HepG2 (cell line): ENCODE results near the gene COX7A1. TPM values are rescaled to one million over a fixed set of nuclear protein-coding genes. Genes with fewer than 3 reads are reported as not detected.

Source experiments
- ATF1 ChIP-seq: IDR thresholded peaks from 2 replicates; pipeline ENCODE4 v1.6.1; 2016; ENCODE audit warnings: mild to moderate bottlenecking, control low read depth
- BATF2 ChIP-seq: sonication (generic); formaldehyde crosslinking; IDR thresholded peaks from 2 replicates; pipeline ENCODE4 v1.8.0; 2022; ENCODE audit warnings: mild to moderate bottlenecking, missing genetic modification reagents, moderate library complexity
- FOXJ3 ChIP-seq: sonication (generic); formaldehyde crosslinking; IDR thresholded peaks from 2 replicates; pipeline ENCODE4 v1.4.0; 2020; ENCODE audit warnings: missing genetic modification reagents, mild to moderate bottlenecking, borderline replicate concordance
- GFI1 ChIP-seq: sonication (generic); formaldehyde crosslinking; IDR thresholded peaks from 2 replicates; pipeline ENCODE4 v1.5.0; 2020; ENCODE audit warnings: missing genetic modification reagents, mild to moderate bottlenecking, borderline replicate concordance
- HOXA5 ChIP-seq: sonication (generic); formaldehyde crosslinking; IDR thresholded peaks from 2 replicates; pipeline ENCODE4 v1.4.0; 2020; ENCODE audit warnings: missing genetic modification reagents
- KLF12 ChIP-seq: sonication (generic); formaldehyde crosslinking; IDR thresholded peaks from 2 replicates; pipeline ENCODE4 v1.4.0; 2020; ENCODE audit warnings: missing genetic modification reagents, borderline replicate concordance
- NR2F6 ChIP-seq, 2 experiments: IDR thresholded peaks; 2 replicates each; pipeline ENCODE4 v1.6.1; 2016; ENCODE audit warnings: antibody characterized with exemption in 1 of 2, mild to moderate bottlenecking in 1 of 2
- PPARG ChIP-seq: conservative IDR thresholded peaks from 2 replicates; pipeline ENCODE4 v1.6.1; 2016; ENCODE audit warnings: missing biosample characterization, missing genetic modification reagents
- RARA ChIP-seq: IDR thresholded peaks from 2 replicates; pipeline ENCODE4 v1.6.1; 2016; ENCODE audit warnings: missing genetic modification reagents, missing compliant biosample characterization
- RFXAP ChIP-seq: sonication (generic); formaldehyde crosslinking; IDR thresholded peaks from 2 replicates; pipeline ENCODE4 v1.4.0; 2020; ENCODE audit warnings: missing genetic modification reagents, borderline replicate concordance
- SALL2 ChIP-seq: sonication (generic); formaldehyde crosslinking; IDR thresholded peaks from 2 replicates; pipeline ENCODE4 v1.8.1; 2023; ENCODE audit warnings: mild to moderate bottlenecking, missing genetic modification reagents, inconsistent platforms
- SSRP1 ChIP-seq: IDR thresholded peaks from 2 replicates; pipeline ENCODE4 v1.6.1; 2016; ENCODE audit warnings: control low read depth
- ZMYM3 ChIP-seq: sonication (generic); formaldehyde crosslinking; IDR thresholded peaks from 2 replicates; pipeline ENCODE4 v1.5.1; 2020; ENCODE audit warnings: mild to moderate bottlenecking, missing genetic modification reagents
- ZNF251 ChIP-seq: sonication (generic); formaldehyde crosslinking; IDR thresholded peaks from 2 replicates; pipeline ENCODE4 v1.9.0; 2021; ENCODE audit warnings: mild to moderate bottlenecking, missing genetic modification reagents
- ZNF556 ChIP-seq: sonication (generic); formaldehyde crosslinking; IDR thresholded peaks from 2 replicates; pipeline ENCODE4 v1.4.0; 2020; ENCODE audit warnings: mild to moderate bottlenecking, missing genetic modification reagents, borderline replicate concordance
- ZNF652 ChIP-seq: IDR thresholded peaks from 2 replicates; pipeline ENCODE4 v1.6.1; 2016; ENCODE audit warnings: low read depth, borderline replicate concordance
- ZNF747 ChIP-seq: sonication (generic); formaldehyde crosslinking; IDR thresholded peaks from 2 replicates; pipeline ENCODE4 v1.8.1; 2023; ENCODE audit warnings: missing genetic modification reagents, mild to moderate bottlenecking, borderline replicate concordance
- ZSCAN22 ChIP-seq: sonication (generic); formaldehyde crosslinking; IDR thresholded peaks from 2 replicates; pipeline ENCODE4 v1.4.0; 2020; ENCODE audit warnings: mild to moderate bottlenecking, missing genetic modification reagents
- polyA plus RNA-seq, 8 experiments: library from polyadenylated mRNA; depleted of rRNA in 3 of 8; stranded (reverse) in 7 of 8; unstranded in 1 of 8; fragments of >200 nt; fragmentation: Illumina TruSeq in 4 of 8; extraction: Trizol in 4 of 8; gene quantifications; 2 replicates each; pipeline versions ENCODE4 v1.2.1 to v1.2.3, GENCODE V29; 2011 to 2016; ENCODE audit warnings: low read depth in 4 of 8, missing spikeins in 1 of 8, mixed read lengths in 1 of 8; ENCODE audit not compliant: insufficient read depth in 1 of 8
- total RNA-seq, 5 experiments: library from RNA; depleted of rRNA; stranded (reverse); fragments of >200 nt; fragmentation: Illumina TruSeq; extraction: Trizol; gene quantifications; 2 replicates each; pipeline ENCODE4 v1.2.3, GENCODE V29; 2016; ENCODE audit warnings: low read depth in 1 of 5
- TF ChIP-seq, protein P1 (sequence below): sonication (generic); formaldehyde crosslinking; IDR thresholded peaks from 2 replicates; pipeline ENCODE4 v1.5.0; 2020; ENCODE audit warnings: mild to moderate bottlenecking, missing genetic modification reagents
- TF ChIP-seq, protein P2 (sequence below): sonication (generic); formaldehyde crosslinking; conservative IDR thresholded peaks from 2 replicates; pipeline ENCODE4 v1.8.0; 2022; ENCODE audit warnings: mild to moderate bottlenecking, moderate library complexity, missing genetic modification reagents
- TF ChIP-seq, protein P3 (sequence below): sonication (generic); formaldehyde crosslinking; IDR thresholded peaks from 2 replicates; pipeline ENCODE4 v1.5.1; 2020; ENCODE audit warnings: missing genetic modification reagents, mild to moderate bottlenecking, borderline replicate concordance

The COX7A1 gene
- total and polyA plus RNA-seq, 2 of the 13 experiments (the other 11 are each of a cell fraction or from before 2014, with no cell fraction given) = not detected

- TF ChIP-seq BATF2 (CRISPR knock-in tag) = no peak
- TF ChIP-seq GFI1 (CRISPR knock-in tag) = peak; percentile 45; the same call in 1 of the 2 replicates
- TF ChIP-seq ZNF251 (CRISPR knock-in tag) = no peak
- TF ChIP-seq NR2F6 (IDR thresholded peaks at IDR 0.05) = no peak
- TF ChIP-seq NR2F6 (CRISPR knock-in tag; IDR thresholded peaks at IDR 0.05) = peak; percentile 54; the same call in 1 of the 2 replicates
- TF ChIP-seq ZNF652 (CRISPR knock-in tag) = no peak
- TF ChIP-seq ZNF556 (CRISPR knock-in tag) = peak; percentile 72; the same call in 1 of the 2 replicates
- TF ChIP-seq ATF1 (CRISPR knock-in tag) = no peak
- peak; percentile 67 for TF ChIP-seq PPARG (CRISPR knock-in tag)
- peak; percentile 67 for TF ChIP-seq SALL2 (CRISPR knock-in tag)
- peak; percentile 50 for TF ChIP-seq RARA (CRISPR knock-in tag)
- TF ChIP-seq ZNF747 (CRISPR knock-in tag) = 0 out of 2 replicates have a peak, but pooled peaks have one; percentile 42
- TF ChIP-seq, protein P1, sequence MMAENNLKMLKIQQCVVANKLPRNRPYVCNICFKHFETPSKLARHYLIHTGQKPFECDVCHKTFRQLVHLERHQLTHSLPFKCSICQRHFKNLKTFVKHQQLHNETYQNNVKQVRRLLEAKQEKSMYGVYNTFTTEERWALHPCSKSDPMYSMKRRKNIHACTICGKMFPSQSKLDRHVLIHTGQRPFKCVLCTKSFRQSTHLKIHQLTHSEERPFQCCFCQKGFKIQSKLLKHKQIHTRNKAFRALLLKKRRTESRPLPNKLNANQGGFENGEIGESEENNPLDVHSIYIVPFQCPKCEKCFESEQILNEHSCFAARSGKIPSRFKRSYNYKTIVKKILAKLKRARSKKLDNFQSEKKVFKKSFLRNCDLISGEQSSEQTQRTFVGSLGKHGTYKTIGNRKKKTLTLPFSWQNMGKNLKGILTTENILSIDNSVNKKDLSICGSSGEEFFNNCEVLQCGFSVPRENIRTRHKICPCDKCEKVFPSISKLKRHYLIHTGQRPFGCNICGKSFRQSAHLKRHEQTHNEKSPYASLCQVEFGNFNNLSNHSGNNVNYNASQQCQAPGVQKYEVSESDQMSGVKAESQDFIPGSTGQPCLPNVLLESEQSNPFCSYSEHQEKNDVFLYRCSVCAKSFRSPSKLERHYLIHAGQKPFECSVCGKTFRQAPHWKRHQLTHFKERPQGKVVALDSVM = peak; percentile 88
- TF ChIP-seq SSRP1 = no peak; the same call in 1 of the 2 replicates
- peak; percentile 86; the same call in 1 of the 2 replicates for TF ChIP-seq ZMYM3 (CRISPR knock-in tag)
- TF ChIP-seq KLF12 (CRISPR knock-in tag) = peak; percentile 80
- TF ChIP-seq, protein P2, sequence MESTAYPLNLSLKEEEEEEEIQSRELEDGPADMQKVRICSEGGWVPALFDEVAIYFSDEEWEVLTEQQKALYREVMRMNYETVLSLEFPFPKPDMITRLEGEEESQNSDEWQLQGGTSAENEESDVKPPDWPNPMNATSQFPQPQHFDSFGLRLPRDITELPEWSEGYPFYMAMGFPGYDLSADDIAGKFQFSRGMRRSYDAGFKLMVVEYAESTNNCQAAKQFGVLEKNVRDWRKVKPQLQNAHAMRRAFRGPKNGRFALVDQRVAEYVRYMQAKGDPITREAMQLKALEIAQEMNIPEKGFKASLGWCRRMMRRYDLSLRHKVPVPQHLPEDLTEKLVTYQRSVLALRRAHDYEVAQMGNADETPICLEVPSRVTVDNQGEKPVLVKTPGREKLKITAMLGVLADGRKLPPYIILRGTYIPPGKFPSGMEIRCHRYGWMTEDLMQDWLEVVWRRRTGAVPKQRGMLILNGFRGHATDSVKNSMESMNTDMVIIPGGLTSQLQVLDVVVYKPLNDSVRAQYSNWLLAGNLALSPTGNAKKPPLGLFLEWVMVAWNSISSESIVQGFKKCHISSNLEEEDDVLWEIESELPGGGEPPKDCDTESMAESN = peak; percentile 72; the same call in 1 of the 2 replicates
- TF ChIP-seq, protein P3, sequence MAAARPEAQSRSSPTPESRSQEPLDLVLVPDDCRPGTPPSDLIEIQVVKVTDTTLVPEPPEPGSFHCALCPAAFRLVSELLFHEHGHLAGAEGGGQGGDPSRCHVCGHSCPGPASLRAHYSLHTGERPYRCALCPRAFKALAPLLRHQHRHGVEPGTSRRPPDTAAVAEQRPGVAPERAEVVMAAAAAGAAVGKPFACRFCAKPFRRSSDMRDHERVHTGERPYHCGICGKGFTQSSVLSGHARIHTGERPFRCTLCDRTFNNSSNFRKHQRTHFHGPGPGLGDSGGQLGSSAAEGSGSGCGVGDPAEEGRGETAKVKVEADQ (CRISPR knock-in tag) = no peak
- TF ChIP-seq HOXA5 (CRISPR knock-in tag) = 0 out of 2 replicates have a peak, but pooled peaks have one; percentile 47
- TF ChIP-seq FOXJ3 = peak; percentile 55; the same call in 1 of the 2 replicates
- peak; percentile 41; the same call in 1 of the 2 replicates for TF ChIP-seq RFXAP (CRISPR knock-in tag)
- TF ChIP-seq ZSCAN22 (CRISPR knock-in tag) = no peak
Observed at GRCh38 chr19:36139473-36140303, 12.6 kb downstream of the COX7A1 start, which contains the start of gene CAPNS1 (continued).
